Measurements from ENCODE around the gene CUX1. TPM values are rescaled to one million over a fixed set of nuclear protein-coding genes. Genes with fewer than 3 reads are reported as not detected.
A peak's percentile ranks its signal among the peaks of the same experiment; 100 is the strongest.
"Not testable (repeated sequence)": the region's sequence is repeated elsewhere in the genome, so short reads cannot be mapped to it uniquely, and the experiment has no call there.

Gene CUX1
- polyA plus RNA-seq, 3 donors, result 94.4 to 104 (median 98.5) TPM

DNA sequence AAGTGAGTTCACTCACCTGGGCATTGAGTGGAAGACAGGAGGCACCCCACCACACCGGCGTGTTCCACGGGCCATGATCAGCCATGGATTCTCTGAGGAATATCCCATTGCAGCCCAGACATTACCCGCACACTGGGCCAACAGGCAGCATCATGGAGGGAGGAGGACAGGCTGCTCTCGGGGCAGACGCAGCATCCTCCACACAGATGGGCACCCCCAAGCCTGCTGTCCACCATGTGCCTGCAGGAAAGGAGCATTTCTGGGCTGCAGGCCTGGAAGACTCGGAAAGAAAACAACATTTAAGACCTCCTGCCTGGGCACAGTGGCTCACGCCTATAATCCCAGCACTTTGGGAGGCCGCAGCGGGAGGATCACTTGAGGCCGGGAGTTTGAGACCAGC is 398.3 kb downstream of the CUX1 start:
- DNase-seq (ENCODE audit: low read depth in 3 of 3, low spot score in 2 of 3), result no peak

DNA sequence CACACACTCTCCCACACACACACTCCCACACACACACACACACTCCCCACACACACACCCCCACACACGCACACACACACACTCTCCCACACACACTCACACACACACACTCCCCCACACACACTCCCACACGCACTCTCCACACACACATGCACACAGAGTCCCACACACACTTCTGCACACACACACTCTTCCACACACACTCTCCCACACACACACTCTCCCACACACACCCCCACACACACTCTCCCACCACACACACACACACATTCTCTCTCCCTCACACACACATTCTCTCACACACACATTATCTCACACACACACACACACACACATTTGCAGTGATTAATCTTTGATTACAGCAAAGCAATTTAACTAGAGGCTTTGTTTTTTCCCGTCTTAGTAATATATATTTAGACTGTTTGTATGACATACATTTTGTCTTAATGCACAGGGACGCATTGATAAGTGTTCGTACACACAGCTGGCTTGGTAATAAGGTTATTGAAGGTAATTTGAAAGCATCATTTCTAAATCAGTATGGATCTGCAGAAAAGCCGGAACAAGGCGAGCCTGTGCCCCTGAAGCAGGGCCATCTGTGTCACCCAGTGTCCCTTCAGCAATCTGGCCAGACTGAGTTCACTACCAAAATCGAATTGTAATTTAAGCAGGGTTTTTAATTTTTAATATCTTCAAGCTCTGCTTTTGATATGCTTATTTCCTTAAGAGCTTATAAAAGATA is 399.3 kb downstream of the CUX1 start:
- no peak for DNase-seq (ENCODE audit: low read depth in 3 of 3, low spot score in 2 of 3)

DNA sequence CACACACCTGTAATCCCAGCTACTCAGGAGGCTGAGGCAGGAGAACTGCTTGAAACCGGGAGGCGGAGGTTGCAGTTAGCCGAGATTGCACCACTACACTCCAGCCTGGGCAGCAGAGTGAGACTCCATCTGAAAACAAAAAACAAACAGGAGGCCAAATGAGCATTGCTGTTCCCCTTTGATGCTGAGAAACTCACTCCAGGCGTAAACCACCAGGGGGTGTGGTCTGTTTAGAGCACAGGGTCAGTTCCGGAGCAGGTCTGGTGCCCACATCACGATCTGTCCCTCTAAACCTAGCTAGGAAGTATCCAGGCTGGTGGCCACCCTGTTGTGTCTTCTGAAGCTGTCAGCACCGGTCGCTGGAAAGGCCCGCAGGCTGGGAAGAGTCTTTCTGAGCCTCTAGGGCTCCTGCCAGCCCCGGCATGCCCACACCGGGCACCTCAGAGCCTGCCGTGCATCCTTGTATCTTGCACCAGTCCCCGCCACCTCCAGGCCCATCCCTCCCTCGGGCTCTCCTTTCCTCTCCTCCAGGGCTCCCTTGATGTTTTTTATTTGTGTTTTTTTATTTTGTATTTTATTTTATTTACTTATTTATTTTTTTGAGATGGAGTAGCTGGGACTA is 402.9 kb downstream of the CUX1 start:
- DNase-seq (ENCODE audit: low read depth in 3 of 3, low spot score in 2 of 3), result no peak

DNA sequence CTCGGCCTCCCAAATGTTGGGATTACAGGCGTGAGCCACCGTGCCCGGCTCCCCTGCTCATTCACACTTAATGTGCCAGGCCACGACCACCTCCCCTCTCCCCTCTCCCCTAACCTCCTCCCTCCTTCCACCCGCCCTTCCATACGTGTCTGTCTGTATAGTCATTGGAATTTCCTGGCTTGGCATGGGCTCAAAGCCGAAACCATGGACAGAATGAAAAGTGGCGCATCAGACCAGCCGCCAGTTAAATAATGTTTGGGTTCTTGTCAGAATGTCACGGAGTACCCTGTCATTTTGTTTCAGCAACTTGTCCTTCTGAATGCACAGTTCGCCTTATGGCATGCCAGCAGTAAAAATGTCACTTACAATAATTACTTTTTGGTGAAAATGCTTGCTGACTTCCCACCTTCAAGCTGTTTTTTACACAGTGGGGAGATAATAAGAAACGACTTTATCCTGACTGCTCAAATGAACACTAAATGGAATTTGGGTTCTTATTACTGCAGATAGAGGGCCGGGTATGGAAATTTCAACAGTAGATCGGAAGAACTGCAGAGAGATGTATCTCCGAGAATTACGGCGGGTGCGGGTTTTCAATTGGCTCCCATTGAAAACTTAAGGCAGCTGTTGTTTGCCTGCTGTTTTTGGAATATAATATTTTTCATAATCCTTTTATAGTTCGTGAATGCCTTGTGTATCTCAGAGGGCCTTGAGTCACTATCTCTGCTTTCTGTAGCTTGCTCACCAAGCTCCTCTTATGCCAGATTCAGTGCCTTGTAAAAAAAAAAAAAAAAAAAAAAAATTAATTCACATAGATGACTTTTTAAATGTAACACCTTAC is 403.8 kb downstream of the CUX1 start:
- no peak for DNase-seq (ENCODE audit: low read depth in 3 of 3, low spot score in 2 of 3)

DNA sequence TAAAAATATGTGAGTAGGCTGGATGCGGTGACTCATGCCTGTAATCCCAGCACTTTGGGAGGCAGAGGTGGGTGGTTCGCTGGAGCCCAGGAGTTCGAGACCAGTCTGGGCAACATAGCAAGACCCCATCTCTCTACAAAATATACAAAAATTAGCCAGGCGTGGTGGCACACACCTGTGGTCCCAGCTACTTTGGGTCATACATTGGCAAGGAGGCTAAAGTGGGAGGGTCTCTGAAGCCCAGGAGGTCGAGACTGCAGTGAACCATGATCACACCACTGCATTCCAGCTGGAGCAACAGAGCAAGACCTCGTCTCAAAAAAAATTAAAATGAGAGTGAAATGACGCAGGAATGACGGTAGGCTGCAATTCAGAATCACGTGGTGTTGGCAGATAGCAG is 404.5 kb downstream of the CUX1 start:
- DNase-seq (ENCODE audit: low read depth in 3 of 3, low spot score in 2 of 3), result no peak

DNA sequence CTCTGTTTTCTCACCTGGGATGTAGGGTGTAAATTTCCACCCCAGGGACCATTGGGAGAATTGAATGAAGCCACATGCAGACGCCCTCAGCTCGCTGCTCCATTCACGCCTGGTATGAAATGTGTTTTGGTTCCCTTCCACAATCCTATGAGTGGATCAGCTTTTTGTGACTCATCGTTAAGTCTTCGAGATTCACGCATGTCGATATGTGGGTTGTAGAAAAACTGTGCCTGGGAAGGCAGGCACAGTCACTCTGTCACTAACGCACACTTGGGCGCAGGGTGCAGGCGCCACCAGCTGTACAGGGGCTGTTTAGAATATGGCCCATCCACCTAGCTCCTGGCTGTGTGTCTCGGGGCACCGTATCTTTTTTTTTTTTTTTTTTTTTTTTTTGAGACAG is 405.0 kb downstream of the CUX1 start:
- DNase-seq (ENCODE audit: low read depth in 3 of 3, low spot score in 2 of 3), result no peak

DNA sequence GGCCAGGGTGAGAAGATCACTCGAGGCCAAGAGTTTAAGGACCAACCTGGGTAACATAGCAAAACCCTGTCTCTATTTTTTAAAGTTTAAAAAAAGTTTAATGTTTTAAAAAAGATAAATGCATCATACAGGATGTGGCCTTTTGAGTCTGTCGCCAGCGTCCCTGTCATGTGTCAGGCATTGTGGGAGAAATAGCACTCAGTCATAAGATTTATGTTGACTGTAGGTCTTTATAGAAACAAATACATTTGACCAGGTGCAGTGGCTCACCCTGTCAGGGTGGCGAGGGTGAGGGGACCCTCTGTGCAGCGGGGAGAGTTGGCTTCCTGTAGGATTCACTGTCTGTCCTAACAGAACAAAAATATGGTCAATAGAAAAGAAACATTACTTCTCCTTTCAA is 405.8 kb downstream of the CUX1 start:
- DNase-seq (ENCODE audit: low read depth in 3 of 3, low spot score in 2 of 3), result no peak

DNA sequence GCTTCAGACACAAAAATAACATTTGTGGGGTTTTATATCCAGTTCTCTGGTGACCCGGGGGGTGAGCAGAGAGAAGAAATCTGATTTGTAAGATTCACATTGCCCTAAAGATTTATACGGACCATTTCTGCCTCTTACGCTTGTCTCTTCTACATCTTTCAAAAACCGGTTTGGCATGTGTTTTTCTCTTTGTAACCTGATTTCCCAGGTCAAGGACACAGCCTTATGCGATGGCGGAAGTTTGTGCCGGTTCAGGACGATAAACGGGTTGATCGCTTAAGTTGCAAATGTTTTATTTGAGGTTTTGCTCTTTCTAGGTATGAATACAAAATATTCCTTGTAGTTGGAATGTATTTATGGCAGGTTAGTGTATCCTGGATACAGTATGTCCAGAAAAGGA is 407.6 kb downstream of the CUX1 start:
- no peak for DNase-seq (ENCODE audit: low read depth in 3 of 3, low spot score in 2 of 3)

DNA sequence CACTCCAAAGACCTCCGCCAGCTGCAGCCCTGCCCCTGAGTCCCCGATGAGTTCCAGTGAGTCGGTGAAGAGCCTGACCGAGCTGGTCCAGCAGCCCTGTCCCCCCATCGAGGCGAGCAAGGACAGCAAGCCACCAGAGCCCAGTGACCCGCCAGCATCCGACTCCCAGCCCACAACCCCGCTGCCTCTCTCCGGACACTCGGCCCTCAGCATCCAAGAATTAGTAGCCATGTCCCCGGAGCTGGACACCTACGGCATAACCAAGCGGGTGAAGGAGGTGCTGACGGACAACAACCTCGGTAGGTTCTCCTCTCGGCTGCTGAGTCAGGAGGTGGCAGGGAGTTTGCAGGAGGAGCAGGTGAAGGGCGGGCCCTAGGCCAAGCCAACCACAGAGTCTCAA is 409.9 kb downstream of the CUX1 start:
- no peak for DNase-seq (ENCODE audit: low read depth in 3 of 3, low spot score in 2 of 3)

DNA sequence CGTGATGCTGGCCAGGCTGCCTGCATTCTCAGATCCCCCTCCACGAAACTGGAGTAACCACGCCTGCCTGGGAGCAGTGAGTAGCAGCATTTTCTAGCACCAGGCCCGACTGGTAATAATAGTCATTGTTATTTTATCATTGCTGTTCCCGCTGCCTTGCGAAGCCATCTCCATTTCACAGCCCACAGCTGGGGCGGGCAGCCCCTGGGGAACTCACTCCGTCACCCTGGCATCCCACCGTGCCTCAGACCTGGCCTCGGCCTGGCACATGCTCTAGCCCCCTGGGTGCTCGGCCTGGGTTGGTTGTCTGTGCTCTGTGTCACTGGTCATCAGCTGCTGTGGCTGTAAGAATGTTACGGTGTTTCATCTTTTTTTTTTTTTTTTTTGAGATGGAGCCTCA is 411.5 kb downstream of the CUX1 start:
- no peak for DNase-seq (ENCODE audit: low read depth in 3 of 3, low spot score in 2 of 3)

DNA sequence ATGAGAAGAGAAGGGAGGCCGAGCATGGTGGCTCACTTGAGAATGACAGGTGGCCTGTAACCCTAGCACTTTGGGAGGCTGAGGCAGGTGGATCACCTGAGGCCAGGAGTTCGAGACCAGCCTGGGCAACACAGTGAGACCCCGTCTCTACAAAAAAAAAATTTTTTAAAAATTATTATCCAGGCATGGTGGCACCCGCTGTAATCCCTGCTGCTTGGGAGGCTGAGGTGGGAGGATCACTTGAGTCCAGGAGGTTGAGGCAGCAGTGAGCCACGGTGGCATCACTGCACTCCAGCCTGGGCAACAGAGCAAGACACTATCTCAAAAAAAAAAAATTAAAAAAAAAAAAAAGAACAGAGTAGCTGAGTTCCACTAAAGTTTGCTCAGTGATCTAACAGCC is 412.7 kb downstream of the CUX1 start:
- not testable (repeated sequence) for DNase-seq (ENCODE audit: low read depth in 3 of 3, low spot score in 2 of 3)

DNA sequence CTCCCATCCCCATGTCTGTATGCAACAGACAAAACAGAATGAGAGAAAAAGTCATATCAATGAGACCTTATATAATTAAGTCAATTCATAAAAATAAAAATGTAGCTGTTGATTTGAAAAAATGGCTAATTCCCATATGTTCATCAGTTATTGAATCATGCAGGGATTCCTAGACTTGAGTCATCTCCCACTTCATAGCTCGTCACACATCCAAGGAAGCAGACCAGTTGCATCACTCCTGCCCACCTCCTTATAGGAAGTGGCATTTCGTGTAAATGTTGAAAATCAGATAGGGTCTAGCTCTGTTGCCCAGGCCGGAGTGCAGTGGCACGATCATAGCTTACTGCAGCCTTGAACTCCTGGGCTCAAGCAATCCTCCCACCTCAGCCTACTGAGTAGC is 413.2 kb downstream of the CUX1 start:
- no peak for DNase-seq (ENCODE audit: low read depth in 3 of 3, low spot score in 2 of 3)

DNA sequence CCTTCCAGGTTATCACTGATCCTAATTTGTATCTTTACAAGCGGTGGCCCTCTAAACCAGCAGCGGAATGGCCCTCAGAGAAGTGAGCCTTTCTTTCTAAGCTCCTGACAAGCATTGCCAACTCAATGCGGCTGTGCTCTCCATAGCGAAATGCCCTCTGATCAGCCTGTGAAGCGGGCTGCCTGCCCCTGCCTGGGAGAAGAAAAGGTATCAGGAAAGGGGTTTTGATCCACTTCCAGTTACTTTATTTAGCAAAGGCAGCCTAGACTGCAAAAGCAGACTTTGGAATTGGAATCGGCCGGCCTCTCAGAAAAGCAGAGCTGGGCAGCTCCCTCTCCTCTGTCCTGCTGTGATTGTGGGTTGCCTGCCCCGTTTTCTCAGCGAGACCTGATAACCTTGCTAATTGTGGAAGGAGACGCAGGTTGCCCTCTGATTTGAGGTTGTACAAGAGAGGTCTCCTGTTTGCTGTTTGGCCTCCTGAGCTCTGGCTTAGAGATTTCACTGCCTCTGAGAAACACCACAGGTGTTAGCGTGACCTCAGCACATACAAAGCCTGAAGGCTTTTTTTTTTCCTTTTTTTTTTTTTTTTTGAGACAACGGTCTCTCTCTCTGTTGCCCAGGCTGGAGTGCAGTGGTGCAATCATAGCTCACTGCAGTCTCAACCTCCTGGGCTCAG is 415.3 kb downstream of the CUX1 start:
- no peak for DNase-seq (ENCODE audit: low read depth in 3 of 3, low spot score in 2 of 3)

DNA sequence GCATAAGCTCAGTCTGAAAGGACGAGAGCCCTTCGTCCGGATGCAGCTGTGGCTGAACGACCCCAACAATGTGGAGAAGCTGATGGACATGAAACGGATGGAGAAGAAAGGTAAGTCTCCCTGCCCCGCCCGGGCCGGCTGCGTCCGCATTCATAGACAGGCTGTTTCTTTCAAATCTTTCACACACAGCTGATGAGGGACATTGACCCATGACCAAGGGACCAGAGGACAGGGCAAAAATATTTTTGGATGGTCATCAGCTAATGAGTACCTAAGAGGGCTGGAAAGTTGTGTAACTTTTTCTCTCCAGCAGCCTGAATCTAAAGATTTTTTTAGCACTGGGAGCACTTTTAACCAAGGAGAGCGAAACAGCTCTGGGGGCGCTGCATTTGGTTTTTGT is 416.7 kb downstream of the CUX1 start:
- DNase-seq (ENCODE audit: low read depth in 3 of 3, low spot score in 2 of 3), result no peak

DNA sequence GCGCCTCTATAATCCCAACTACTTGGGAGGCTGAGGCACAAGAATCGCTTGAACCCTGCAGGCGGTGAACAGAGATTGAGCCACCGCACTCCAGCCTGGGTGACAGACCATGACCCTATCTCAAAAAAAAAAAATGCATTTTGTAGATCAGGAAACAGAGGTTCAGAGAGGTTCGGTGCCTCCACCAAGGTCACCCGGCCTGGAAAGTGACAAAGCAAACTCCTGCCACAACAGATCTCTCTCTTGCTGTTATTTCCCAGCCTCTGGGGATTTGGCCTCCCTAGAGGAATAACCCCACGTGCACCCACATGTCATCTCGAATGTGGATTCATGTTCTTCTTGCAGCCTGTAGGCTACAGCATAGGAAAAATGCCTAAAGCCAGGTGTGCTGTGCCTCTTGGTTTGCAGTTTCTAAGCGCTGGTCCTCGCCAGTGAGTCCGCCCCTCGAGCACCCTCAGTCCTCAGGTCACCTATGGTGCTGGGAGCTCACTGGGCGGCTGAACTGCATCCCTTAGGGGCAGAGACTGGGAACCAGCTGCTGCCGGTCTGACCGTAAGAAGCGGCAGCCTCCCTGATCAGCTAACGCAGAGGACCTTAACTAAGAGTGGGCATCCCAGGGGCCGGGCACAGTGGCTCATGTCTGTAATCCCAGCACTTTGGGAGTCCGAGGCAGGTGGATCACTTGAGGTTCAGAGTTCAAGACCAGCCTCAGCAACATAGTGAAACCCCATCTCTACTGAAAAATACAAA is 417.6 kb downstream of the CUX1 start:
- DNase-seq (ENCODE audit: low read depth in 3 of 3, low spot score in 2 of 3), result no peak

DNA sequence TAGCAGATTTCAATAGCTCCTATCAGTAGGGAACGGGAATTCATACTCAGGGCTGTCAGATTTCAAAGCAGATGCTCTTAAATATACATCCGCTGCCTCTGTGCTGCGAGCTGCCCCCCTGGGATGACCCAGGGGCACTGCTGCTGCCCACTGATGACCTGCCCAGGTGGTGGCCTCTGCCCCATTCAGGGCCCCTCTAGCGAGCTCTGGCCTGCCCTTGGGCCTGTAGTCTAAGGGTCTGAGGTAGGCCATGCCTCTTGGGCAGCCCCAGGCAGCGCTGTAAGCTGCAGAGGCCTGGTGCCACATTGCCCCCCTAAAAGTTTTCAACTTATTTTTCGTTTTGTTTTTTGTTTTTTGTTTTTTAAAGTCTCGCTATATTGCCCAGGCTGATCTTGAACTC is 418.7 kb downstream of the CUX1 start:
- DNase-seq (ENCODE audit: low read depth in 3 of 3, low spot score in 2 of 3), result no peak

DNA sequence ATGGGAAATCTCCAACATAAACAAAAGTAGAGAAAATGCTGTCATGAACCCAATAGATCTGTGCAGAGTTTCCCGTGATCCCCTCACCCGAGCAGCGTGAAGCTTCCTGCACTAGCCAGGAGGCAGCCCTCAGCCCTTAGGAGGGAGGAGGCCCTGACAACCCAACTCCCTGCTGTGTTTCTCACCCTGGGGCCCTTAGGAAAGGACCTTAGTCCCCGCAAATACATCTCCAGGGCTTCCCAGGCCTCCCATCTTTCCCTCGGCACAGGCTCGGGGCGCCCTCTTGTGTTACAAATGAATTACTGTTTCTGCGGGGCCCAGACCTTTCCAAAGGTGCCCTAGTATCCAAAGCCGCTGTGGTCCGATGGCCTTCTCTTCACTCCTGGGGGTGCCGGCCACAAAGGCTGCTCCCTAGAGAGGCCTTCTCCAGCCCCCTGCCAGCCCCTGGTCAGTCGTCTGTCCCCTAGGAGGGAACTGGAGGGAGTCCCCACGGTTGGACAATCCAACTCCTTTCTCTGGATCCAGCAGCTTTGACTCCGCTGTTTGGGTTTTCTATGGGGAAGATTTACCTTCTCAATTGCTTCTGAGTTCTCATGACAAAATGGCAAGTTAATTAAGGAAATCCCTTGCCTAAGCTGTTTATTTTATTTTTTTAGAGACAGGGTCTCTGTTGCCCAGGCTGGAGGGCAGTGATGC is 419.3 kb downstream of the CUX1 start:
- peak; percentile 20 to 40 (median 27) for DNase-seq (ENCODE audit: low read depth in 3 of 3, low spot score in 2 of 3)

DNA sequence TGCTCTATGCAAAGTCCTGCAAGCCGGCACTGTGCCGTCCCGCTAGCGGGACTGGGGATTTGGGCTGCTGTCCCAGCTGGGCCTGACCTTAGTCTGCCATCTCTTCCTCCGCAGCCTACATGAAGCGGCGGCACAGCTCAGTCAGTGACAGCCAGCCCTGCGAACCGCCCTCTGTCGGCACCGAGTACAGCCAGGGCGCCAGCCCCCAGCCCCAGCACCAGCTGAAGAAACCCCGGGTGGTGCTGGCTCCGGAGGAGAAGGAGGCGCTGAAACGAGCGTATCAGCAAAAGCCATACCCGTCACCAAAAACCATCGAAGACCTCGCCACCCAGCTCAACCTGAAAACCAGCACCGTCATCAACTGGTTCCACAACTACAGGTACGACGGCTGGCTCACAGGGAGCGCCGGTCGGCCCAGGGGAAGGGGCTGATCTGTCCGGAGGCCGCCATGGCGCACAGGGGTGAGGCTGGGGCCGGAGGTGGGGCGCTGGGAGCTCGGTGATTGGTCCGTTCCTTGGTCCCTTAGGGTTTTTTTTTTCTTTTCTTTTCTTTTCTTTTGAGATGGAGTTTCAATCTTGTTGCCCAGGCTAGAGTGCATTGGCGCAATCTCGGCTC is 421.9 kb downstream of the CUX1 start:
- no peak for DNase-seq (ENCODE audit: low read depth in 3 of 3, low spot score in 2 of 3)

DNA sequence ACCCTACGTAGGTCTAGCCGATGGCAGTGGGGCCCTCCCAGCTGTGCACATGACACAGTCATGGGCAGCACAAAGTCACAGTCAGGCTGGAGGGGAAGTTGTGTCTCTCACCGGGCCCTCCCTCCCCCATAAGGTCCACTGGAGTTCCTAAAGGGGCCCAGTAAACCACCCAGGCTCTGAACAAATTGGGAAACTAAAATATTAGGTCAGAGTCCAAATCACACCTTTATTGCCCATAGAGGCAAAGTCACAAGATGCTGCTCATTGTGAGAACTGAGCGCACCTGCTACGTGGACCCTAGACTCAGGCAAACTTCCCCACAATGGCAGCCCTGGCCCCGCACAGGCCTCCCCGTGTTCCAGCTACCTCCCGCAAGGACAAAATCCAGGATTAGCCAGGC is 424.0 kb downstream of the CUX1 start:
- DNase-seq (ENCODE audit: low read depth in 3 of 3, low spot score in 2 of 3), result no peak

Measured in right renal cortex interstitium (tissue), 3 donors.